ENCODE data around the gene NUDT2.
"Not testable (repeated sequence)": the region's sequence is repeated elsewhere in the genome, so short reads cannot be mapped to it uniquely, and the experiment has no call there.

NUDT2 gene

GRCh38 chr9:34332076-34332964 is 3.0 kb downstream of the NUDT2 start:
- Histone ChIP-seq H3K9ac (peak overlapping the region in 7 of 11 experiments; percentile 2 to 46 (median 25); a peak in 8 of 22 replicates), H3K4me1 (peaks cover 30 to 53% (median 36%) of the 10 kb centered on the region in 10 experiments), H3K4me2 (peak overlapping the region in 3 of 11 experiments; percentile 28 to 88 (median 87); a peak in 4 of 22 replicates), H3K27me3 (no peaks in the 10 kb centered on the region), H3K4me3 (no peak overlapping the region), H3K27ac (no peak overlapping the region), H4K20me1 (peaks cover 0 to 24% (median 0%) of the 10 kb centered on the region in 11 experiments; a peak in 7 of 22 replicates), H3K9me3 (replicated peaks in 1 of 11) (no peaks in the 10 kb centered on the region), H3K36me3 (peaks cover 0 to 16% (median 0%) of the 10 kb centered on the region in 11 experiments; a peak in 6 of 22 replicates)
- TF ChIP-seq Cebpa-rat (IDR thresholded peaks at IDR 0.05), result no peak

- peaks cover 5 to 31% (median 8%) of the 10 kb centered on the region in 11 experiments for H3K36me3 ChIP-seq
- no peak overlapping the region for H3K27ac ChIP-seq
- H3K4me3 ChIP-seq, result no peak overlapping the region
- no peaks in the 10 kb centered on the region for H3K9me3 ChIP-seq (replicated peaks in 1 of 11)
- H3K9ac ChIP-seq, result peak overlapping the region in 2 of 11 experiments; percentile 15 to 25; a peak in 2 of 22 replicates
- no peaks in the 10 kb centered on the region for H3K27me3 ChIP-seq
- H4K20me1 ChIP-seq, result peaks cover 0 to 24% (median 5%) of the 10 kb centered on the region in 11 experiments; a peak in 7 of 22 replicates
- H3K4me2 ChIP-seq, result no peak overlapping the region
- no peak for TF ChIP-seq Cebpa-rat (IDR thresholded peaks at IDR 0.05)
- H3K4me1 ChIP-seq, result peaks cover 18 to 41% (median 27%) of the 10 kb centered on the region in 10 experiments
Measured at GRCh38 chr9:34333836-34334235, 4.5 kb downstream of the NUDT2 start.

DNA sequence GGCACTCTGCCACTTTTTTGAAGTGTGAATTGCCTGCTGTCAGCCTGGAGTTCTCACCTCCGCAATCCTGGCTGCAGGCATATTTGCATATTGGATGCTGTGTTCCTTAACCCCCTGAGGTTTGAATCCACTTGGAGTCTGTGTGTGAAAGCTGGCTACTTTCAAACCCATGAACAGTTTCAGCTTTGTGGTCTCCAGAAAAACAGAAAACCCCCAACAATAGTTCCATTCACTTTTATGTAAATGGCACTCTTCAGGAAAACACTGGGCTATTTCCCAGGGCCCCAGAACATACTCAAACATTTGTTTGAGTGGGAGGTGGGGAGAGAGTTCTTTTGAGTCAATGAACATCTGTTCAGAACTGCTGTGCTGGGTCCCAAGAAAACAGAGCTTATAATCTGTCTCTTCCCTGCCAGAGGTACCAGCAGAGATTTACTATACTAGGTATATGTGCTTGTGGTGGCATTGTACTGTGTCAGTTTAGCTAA is 5.0 kb downstream of the NUDT2 start:
- peaks cover 0 to 24% (median 5%) of the 10 kb centered on the region in 11 experiments; a peak in 7 of 22 replicates for H4K20me1 ChIP-seq
- no peak overlapping the region for H3K27ac ChIP-seq
- H3K4me3 ChIP-seq, result no peak overlapping the region
- H3K27me3 ChIP-seq, result no peaks in the 10 kb centered on the region
- no peak for TF ChIP-seq Cebpa-rat (IDR thresholded peaks at IDR 0.05)
- H3K9ac ChIP-seq, result peak overlapping the region in 5 of 11 experiments; percentile 14 to 24 (median 19); a peak in 4 of 22 replicates
- no peaks in the 10 kb centered on the region for H3K9me3 ChIP-seq (replicated peaks in 1 of 11)
- H3K4me2 ChIP-seq, result no peak overlapping the region
- H3K4me1 ChIP-seq, result peaks cover 18 to 41% (median 27%) of the 10 kb centered on the region in 10 experiments
- H3K36me3 ChIP-seq, result peaks cover 10 to 36% (median 14%) of the 10 kb centered on the region in 11 experiments

DNA sequence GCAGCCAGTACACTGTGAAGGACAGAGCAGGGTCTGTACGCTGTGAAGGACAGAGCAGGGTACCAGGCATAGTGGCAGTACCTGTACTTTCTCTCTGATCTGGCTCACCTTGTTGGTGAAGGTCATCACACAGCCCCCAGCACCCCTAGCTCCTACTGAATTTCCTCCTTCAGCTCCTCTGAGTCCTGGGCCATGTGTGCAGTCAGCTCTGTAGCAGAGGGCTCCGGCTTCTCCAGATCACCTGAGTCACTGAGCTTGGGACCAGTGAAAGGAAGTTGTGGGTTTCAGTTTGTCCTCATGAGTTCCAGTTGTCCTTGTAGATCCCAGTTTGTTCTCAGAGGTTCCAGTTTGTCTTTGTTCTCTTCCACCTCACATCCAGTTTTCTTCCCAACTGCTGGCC is 5.5 kb downstream of the NUDT2 start:
- no peak for TF ChIP-seq Cebpa-rat (IDR thresholded peaks at IDR 0.05)
- Histone ChIP-seq H4K20me1 (peaks cover 0 to 24% (median 5%) of the 10 kb centered on the region in 11 experiments; a peak in 7 of 22 replicates), H3K27me3 (no peaks in the 10 kb centered on the region), H3K36me3 (peaks cover 15 to 41% (median 18%) of the 10 kb centered on the region in 11 experiments), H3K4me2 (peak overlapping the region in 2 of 11 experiments; percentile 12 to 27; a peak in 1 of 22 replicates), H3K4me1 (peaks cover 18 to 41% (median 26%) of the 10 kb centered on the region in 10 experiments), H3K27ac (no peak overlapping the region), H3K9me3 (replicated peaks in 1 of 11) (no peaks in the 10 kb centered on the region), H3K9ac (peak overlapping the region in 4 of 11 experiments; percentile 14 to 24 (median 17); a peak in 3 of 22 replicates), H3K4me3 (no peak overlapping the region)

GRCh38 chr9:34335376-34335775 is 6.0 kb downstream of the NUDT2 start:
- Histone ChIP-seq H3K27ac (no peak overlapping the region), H3K36me3 (peaks cover 18 to 46% (median 22%) of the 10 kb centered on the region in 11 experiments), H3K4me1 (peaks cover 13 to 38% (median 22%) of the 10 kb centered on the region in 10 experiments), H3K9ac (0 out of 22 replicates have a peak overlapping the region, but pooled peaks of 1 of the 11 experiments have one; percentile 15), H4K20me1 (peaks cover 0 to 24% (median 5%) of the 10 kb centered on the region in 11 experiments; a peak in 7 of 22 replicates), H3K4me3 (no peak overlapping the region), H3K9me3 (replicated peaks in 1 of 11) (no peaks in the 10 kb centered on the region), H3K4me2 (0 out of 22 replicates have a peak overlapping the region, but pooled peaks of 1 of the 11 experiments have one; percentile 12), H3K27me3 (no peaks in the 10 kb centered on the region)
- TF ChIP-seq Cebpa-rat (IDR thresholded peaks at IDR 0.05), result no peak

- H3K9ac ChIP-seq, result peak overlapping the region in 1 of 11 experiments; percentile 44; a peak in 1 of 22 replicates
- H3K27ac ChIP-seq, result no peak overlapping the region
- H3K27me3 ChIP-seq, result no peaks in the 10 kb centered on the region
- TF ChIP-seq Cebpa-rat (IDR thresholded peaks at IDR 0.05), result no peak
- H3K36me3 ChIP-seq, result peaks cover 37 to 66% (median 42%) of the 10 kb centered on the region in 11 experiments
- peaks cover 0 to 32% (median 5%) of the 10 kb centered on the region in 10 experiments; a peak in 11 of 20 replicates for H3K4me1 ChIP-seq
- H3K9me3 ChIP-seq (replicated peaks in 1 of 11), result no peaks in the 10 kb centered on the region
- H3K4me2 ChIP-seq, result no peak overlapping the region
- H4K20me1 ChIP-seq, result peaks cover 0 to 23% (median 5%) of the 10 kb centered on the region in 11 experiments; a peak in 8 of 22 replicates
- no peak overlapping the region for H3K4me3 ChIP-seq
Measured at GRCh38 chr9:34337403-34337802, 8.0 kb downstream of the NUDT2 start.

DNA sequence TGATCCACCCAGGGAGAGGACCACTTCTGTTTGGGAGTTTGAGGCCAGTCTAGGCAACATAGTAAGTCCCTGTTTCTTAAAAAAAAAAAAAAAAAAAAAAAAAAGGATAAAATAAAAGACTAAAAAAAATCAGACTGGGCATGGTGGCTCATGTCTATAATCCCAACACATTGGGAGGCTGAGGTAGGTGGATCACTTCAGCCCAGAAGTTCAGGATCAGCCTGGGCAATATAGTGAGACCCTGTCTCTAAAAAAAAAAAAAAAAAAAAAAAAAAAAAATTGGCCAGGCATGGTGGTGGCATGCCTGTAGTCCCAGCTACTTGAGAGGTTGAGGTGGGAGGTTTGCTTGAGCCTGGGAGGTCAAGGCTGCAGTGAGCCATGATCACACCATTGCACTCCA is 8.7 kb downstream of the NUDT2 start:
- H3K27ac ChIP-seq; H3K27me3 ChIP-seq; H3K4me2 ChIP-seq; H3K9ac ChIP-seq; H3K4me3 ChIP-seq; H3K9me3 ChIP-seq (replicated peaks in 1 of 11): not testable (repeated sequence)
- Histone ChIP-seq H3K4me1 (peaks cover 0 to 27% (median 5%) of the 10 kb centered on the region in 10 experiments; a peak in 8 of 20 replicates), H3K36me3 (peaks cover 42 to 73% (median 49%) of the 10 kb centered on the region in 11 experiments), H4K20me1 (peaks cover 0 to 20% (median 3%) of the 10 kb centered on the region in 11 experiments; a peak in 8 of 22 replicates)

DNA sequence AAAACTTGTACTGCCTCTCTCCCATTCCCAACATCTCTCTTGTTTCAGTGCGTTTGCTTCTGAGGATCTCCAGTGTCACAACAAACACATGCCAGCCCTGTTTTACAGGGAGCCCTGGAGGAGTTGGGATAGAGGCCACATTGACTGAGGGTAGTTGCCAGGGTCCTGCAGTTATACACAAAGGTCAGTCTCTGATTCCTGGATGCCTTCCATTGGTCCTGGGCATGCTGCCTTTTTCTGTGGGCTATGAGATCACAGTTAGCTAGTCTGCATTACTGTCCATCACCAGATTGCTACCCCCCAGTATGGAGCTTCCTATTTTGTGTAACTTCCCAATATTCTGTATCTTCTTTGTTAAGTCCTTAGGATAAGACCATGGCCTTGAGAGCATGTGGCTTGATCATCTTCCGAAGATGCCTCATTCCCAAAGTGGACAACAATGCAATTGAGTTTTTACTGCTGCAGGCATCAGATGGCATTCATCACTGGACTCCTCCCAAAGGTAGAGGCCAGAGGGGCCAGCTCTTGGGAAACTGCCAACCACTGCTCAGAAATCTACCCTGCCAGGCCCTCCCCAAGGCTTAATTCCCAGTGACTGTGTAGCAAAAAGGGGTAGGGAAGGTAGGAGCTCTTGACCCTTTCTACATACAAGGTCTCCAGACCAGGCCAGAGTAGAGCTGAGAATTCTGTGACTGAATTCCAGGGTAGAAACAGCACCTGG is 9.5 kb downstream of the NUDT2 start:
- Histone ChIP-seq H3K9me3 (replicated peaks in 1 of 11) (no peaks in the 10 kb centered on the region), H3K27ac (no peak overlapping the region), H3K4me1 (peaks cover 0 to 23% (median 5%) of the 10 kb centered on the region in 10 experiments; a peak in 8 of 20 replicates), H3K4me3 (no peak overlapping the region), H3K9ac (no peak overlapping the region), H3K4me2 (no peak overlapping the region), H3K27me3 (no peaks in the 10 kb centered on the region), H3K36me3 (peaks cover 50 to 81% (median 57%) of the 10 kb centered on the region in 11 experiments), H4K20me1 (peaks cover 0 to 25% (median 0%) of the 10 kb centered on the region in 11 experiments; a peak in 8 of 22 replicates)
- TF ChIP-seq Cebpa-rat (IDR thresholded peaks at IDR 0.05), result no peak
